ENCODE data around the gene C2CD4A. TPM values are rescaled to one million over a fixed set of nuclear protein-coding genes. Genes with fewer than 3 reads are reported as not detected.

The C2CD4A gene
- total RNA-seq, 1 experiment from 2014 or later: 0.11 TPM

GRCh38 chr15:62089616-62090015 is 22.8 kb downstream of the C2CD4A start:
- no peak overlapping the region for H3K4me3 Mint-ChIP-seq (ENCODE audit: unreplicated experiment)
- DNase-seq: no peak
- H3K4me3 ChIP-seq (ENCODE audit: low read depth, low read length): no peak overlapping the region
- no peaks in the 10 kb centered on the region for H3K27me3 ChIP-seq (replicated peaks; ENCODE audit: control insufficient read depth, insufficient read depth, low read length)
- intact Hi-C loops (cut with micrococcal nuclease; ENCODE audit: unreplicated experiment): no loop called here
- ChIA-PET POLR2A (no interaction called here), CTCF (interaction anchor here (0.5 kb wide), 1 partner anchor 17 kb away, joined by 6 read pairs; no protein-coding TSS in a partner anchor)
- no peaks in the 10 kb centered on the region for H3K4me1 Mint-ChIP-seq (ENCODE audit: low read depth, unreplicated experiment)
- peaks cover 2% of the 10 kb centered on the region for H3K27me3 Mint-ChIP-seq (ENCODE audit: insufficient read depth, unreplicated experiment)
- no peaks in the 10 kb centered on the region for H3K36me3 ChIP-seq (ENCODE audit: control insufficient read depth, insufficient read depth, low read length)
- no peaks in the 10 kb centered on the region for H3K9me3 Mint-ChIP-seq (ENCODE audit: unreplicated experiment)
- no peaks in the 10 kb centered on the region for H3K36me3 Mint-ChIP-seq (ENCODE audit: insufficient read depth, unreplicated experiment)
- H3K4me1 ChIP-seq: peaks cover 8% of the 10 kb centered on the region
- no peak overlapping the region for H3K27ac Mint-ChIP-seq (ENCODE audit: unreplicated experiment)
- TF ChIP-seq, protein P1, sequence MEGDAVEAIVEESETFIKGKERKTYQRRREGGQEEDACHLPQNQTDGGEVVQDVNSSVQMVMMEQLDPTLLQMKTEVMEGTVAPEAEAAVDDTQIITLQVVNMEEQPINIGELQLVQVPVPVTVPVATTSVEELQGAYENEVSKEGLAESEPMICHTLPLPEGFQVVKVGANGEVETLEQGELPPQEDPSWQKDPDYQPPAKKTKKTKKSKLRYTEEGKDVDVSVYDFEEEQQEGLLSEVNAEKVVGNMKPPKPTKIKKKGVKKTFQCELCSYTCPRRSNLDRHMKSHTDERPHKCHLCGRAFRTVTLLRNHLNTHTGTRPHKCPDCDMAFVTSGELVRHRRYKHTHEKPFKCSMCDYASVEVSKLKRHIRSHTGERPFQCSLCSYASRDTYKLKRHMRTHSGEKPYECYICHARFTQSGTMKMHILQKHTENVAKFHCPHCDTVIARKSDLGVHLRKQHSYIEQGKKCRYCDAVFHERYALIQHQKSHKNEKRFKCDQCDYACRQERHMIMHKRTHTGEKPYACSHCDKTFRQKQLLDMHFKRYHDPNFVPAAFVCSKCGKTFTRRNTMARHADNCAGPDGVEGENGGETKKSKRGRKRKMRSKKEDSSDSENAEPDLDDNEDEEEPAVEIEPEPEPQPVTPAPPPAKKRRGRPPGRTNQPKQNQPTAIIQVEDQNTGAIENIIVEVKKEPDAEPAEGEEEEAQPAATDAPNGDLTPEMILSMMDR (IDR thresholded peaks at IDR 0.05; ENCODE audit: insufficient read depth in 1 of 2, low read depth in 1 of 2, low read length in 1 of 2, severe bottlenecking in 1 of 2, unreplicated experiment in 1 of 2): no peak
- no TSS peak for BruUV-seq (replicated peaks)
- no peaks in the 10 kb centered on the region for H3K9me3 ChIP-seq

- DNase-seq: no peak
- H3K27ac Mint-ChIP-seq (ENCODE audit: unreplicated experiment): no peak overlapping the region
- H3K27me3 ChIP-seq (replicated peaks; ENCODE audit: control insufficient read depth, insufficient read depth, low read length): no peaks in the 10 kb centered on the region
- H3K4me3 Mint-ChIP-seq (ENCODE audit: unreplicated experiment): no peak overlapping the region
- H3K27me3 Mint-ChIP-seq (ENCODE audit: insufficient read depth, unreplicated experiment): peaks cover 2% of the 10 kb centered on the region
- H3K36me3 Mint-ChIP-seq (ENCODE audit: insufficient read depth, unreplicated experiment): no peaks in the 10 kb centered on the region
- intact Hi-C loops (cut with micrococcal nuclease; ENCODE audit: unreplicated experiment): no loop called here
- no peaks in the 10 kb centered on the region for H3K4me1 Mint-ChIP-seq (ENCODE audit: low read depth, unreplicated experiment)
- H3K9me3 Mint-ChIP-seq (ENCODE audit: unreplicated experiment): no peaks in the 10 kb centered on the region
- no peaks in the 10 kb centered on the region for H3K36me3 ChIP-seq (ENCODE audit: control insufficient read depth, insufficient read depth, low read length)
- H3K9me3 ChIP-seq: no peaks in the 10 kb centered on the region
- TF ChIP-seq, protein P1 (IDR thresholded peaks at IDR 0.05; ENCODE audit: insufficient read depth in 1 of 2, low read depth in 1 of 2, low read length in 1 of 2, severe bottlenecking in 1 of 2, unreplicated experiment in 1 of 2): no peak
- no TSS peak for BruUV-seq (replicated peaks)
- peaks cover 8% of the 10 kb centered on the region for H3K4me1 ChIP-seq
- no peak overlapping the region for H3K4me3 ChIP-seq (ENCODE audit: low read depth, low read length)
- POLR2A ChIA-PET: no interaction called here
- CTCF ChIA-PET: no interaction called here
Observed at GRCh38 chr15:62090988-62091387, 24.2 kb downstream of the C2CD4A start.

- POLR2A ChIA-PET: no interaction called here
- BruUV-seq (replicated peaks): no TSS peak
Observed at GRCh38 chr15:62093809-62094208, 27.0 kb downstream of the C2CD4A start.

More at GRCh38 chr15:62093809-62094208, 27.0 kb downstream of the C2CD4A start:
- H3K36me3 ChIP-seq (ENCODE audit: control insufficient read depth, insufficient read depth, low read length): no peaks in the 10 kb centered on the region
- no peaks in the 10 kb centered on the region for H3K27me3 ChIP-seq (replicated peaks; ENCODE audit: control insufficient read depth, insufficient read depth, low read length)
- Mint-ChIP-seq H3K36me3 (ENCODE audit: insufficient read depth, unreplicated experiment) (no peaks in the 10 kb centered on the region), H3K4me1 (ENCODE audit: low read depth, unreplicated experiment) (no peaks in the 10 kb centered on the region), H3K4me3 (ENCODE audit: unreplicated experiment) (no peak overlapping the region), H3K27me3 (ENCODE audit: insufficient read depth, unreplicated experiment) (no peaks in the 10 kb centered on the region), H3K27ac (ENCODE audit: unreplicated experiment) (no peak overlapping the region), H3K9me3 (ENCODE audit: unreplicated experiment) (no peaks in the 10 kb centered on the region)
- H3K4me1 ChIP-seq: peaks cover 8% of the 10 kb centered on the region
- H3K4me3 ChIP-seq (ENCODE audit: low read depth, low read length): no peak overlapping the region
- intact Hi-C loops (cut with micrococcal nuclease; ENCODE audit: unreplicated experiment): no loop called here
- H3K9me3 ChIP-seq: no peaks in the 10 kb centered on the region
- TF ChIP-seq, protein P1 (IDR thresholded peaks at IDR 0.05; ENCODE audit: insufficient read depth in 1 of 2, low read depth in 1 of 2, low read length in 1 of 2, severe bottlenecking in 1 of 2, unreplicated experiment in 1 of 2): no peak
- no peak for DNase-seq
- CTCF ChIA-PET: no interaction called here
